Measurements from ENCODE around the gene NACC2.
"Not testable (repeated sequence)": the region's sequence is repeated elsewhere in the genome, so short reads cannot be mapped to it uniquely, and the experiment has no call there.

Gene NACC2

GRCh38 chr9:136026943-136027289 lies 68.2 kb downstream of the NACC2 start:
- DNase-seq (ENCODE audit: extremely low read depth in 1 of 2, low read depth in 1 of 2): not testable (repeated sequence)

- DNase-seq (ENCODE audit: extremely low read depth in 1 of 2, low read depth in 1 of 2): no peak
Measured at GRCh38 chr9:136026266-136026942, 68.7 kb downstream of the NACC2 start.

- DNase-seq (ENCODE audit: extremely low read depth in 1 of 2, low read depth in 1 of 2): no peak
Measured at GRCh38 chr9:136025481-136025880, 69.6 kb downstream of the NACC2 start.

GRCh38 chr9:136024696-136025316 lies 70.3 kb downstream of the NACC2 start:
- DNase-seq (ENCODE audit: extremely low read depth in 1 of 2, low read depth in 1 of 2): no peak

GRCh38 chr9:136024286-136024685 lies 70.8 kb downstream of the NACC2 start:
- DNase-seq (ENCODE audit: extremely low read depth in 1 of 2, low read depth in 1 of 2): no peak

- no peak for DNase-seq (ENCODE audit: extremely low read depth in 1 of 2, low read depth in 1 of 2)
Measured at GRCh38 chr9:136023410-136024225, 71.5 kb downstream of the NACC2 start.

GRCh38 chr9:136022731-136023409 lies 72.2 kb downstream of the NACC2 start:
- DNase-seq (ENCODE audit: extremely low read depth in 1 of 2, low read depth in 1 of 2): no peak

GRCh38 chr9:136021872-136022681 lies 73.0 kb downstream of the NACC2 start:
- no peak for DNase-seq (ENCODE audit: extremely low read depth in 1 of 2, low read depth in 1 of 2)

GRCh38 chr9:136021171-136021871 lies 73.8 kb downstream of the NACC2 start:
- no peak for DNase-seq (ENCODE audit: extremely low read depth in 1 of 2, low read depth in 1 of 2)

GRCh38 chr9:136020671-136021070 lies 74.4 kb downstream of the NACC2 start:
- DNase-seq (ENCODE audit: extremely low read depth in 1 of 2, low read depth in 1 of 2): no peak

- no peak for DNase-seq (ENCODE audit: extremely low read depth in 1 of 2, low read depth in 1 of 2)
Measured at GRCh38 chr9:136020206-136020605, 74.9 kb downstream of the NACC2 start.

- DNase-seq (ENCODE audit: extremely low read depth in 1 of 2, low read depth in 1 of 2): no peak
Measured at GRCh38 chr9:136019681-136020060, 75.4 kb downstream of the NACC2 start.

GRCh38 chr9:136019041-136019680 lies 75.9 kb downstream of the NACC2 start:
- DNase-seq (ENCODE audit: extremely low read depth in 1 of 2, low read depth in 1 of 2): no peak

GRCh38 chr9:136018257-136019031 lies 76.6 kb downstream of the NACC2 start:
- DNase-seq (ENCODE audit: extremely low read depth in 1 of 2, low read depth in 1 of 2): no peak

GRCh38 chr9:136017289-136018190 lies 77.5 kb downstream of the NACC2 start:
- DNase-seq (ENCODE audit: extremely low read depth in 1 of 2, low read depth in 1 of 2): no peak

- no peak for DNase-seq (ENCODE audit: extremely low read depth in 1 of 2, low read depth in 1 of 2)
Measured at GRCh38 chr9:136016572-136017288, 78.4 kb downstream of the NACC2 start.

Data from stimulated activated CD8-positive, alpha-beta memory T cell treated with anti-CD3 and anti-CD28 coated beads, Interleukin-7, amount 100 ng/mL, for 48 hours (primary cell).